ENCODE measurements around the gene DNAH6.
"Not testable (repeated sequence)": the region's sequence is repeated elsewhere in the genome, so short reads cannot be mapped to it uniquely, and the experiment has no call there.

The DNAH6 gene, protein sequence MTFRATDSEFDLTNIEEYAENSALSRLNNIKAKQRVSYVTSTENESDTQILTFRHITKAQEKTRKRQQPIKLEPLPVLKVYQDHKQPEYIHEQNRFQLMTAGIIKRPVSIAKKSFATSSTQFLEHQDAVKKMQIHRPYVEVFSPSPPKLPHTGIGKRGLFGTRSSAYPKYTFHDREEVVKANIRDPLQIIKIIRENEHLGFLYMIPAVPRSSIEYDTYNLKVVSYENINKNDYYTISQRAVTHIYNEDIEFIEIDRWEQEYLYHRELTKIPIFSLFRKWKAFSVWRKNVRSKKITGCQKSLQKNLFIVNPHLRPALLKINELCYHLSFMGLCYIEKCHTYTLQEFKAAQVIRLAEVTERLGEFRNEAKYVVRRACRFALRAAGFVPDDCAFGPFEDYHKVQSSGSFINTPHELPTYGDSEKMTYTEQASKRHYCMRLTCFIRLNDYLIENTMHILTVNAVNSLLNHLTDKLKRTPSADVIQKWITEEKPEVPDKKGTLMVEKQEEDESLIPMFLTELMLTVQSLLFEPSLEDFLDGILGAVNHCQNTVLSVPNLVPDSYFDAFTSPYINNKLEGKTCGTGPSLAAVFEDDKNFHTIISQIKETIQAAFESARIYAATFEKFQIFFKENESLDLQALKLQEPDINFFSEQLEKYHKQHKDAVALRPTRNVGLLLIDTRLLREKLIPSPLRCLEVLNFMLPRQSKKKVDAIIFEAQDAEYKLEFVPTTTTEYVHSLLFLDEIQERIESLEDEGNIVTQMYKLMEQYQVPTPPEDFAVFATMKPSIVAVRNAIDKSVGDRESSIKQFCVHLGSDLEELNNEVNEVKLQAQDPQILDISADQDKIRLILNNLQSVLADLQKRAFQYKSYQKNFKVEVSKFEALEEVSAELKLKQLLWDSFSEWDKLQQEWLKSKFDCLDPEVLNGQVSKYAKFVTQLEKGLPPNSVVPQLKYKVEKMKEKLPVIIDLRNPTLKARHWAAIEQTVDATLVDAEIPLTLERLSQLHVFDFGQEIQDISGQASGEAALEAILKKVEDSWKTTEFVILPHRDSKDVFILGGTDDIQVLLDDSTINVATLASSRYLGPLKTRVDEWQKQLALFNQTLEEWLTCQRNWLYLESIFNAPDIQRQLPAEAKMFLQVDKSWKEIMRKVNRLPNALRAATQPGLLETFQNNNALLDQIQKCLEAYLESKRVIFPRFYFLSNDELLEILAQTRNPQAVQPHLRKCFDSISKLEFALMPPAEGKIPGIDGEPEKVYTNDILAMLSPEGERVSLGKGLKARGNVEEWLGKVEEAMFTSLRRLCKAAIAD (N-terminal part only)

DNA sequence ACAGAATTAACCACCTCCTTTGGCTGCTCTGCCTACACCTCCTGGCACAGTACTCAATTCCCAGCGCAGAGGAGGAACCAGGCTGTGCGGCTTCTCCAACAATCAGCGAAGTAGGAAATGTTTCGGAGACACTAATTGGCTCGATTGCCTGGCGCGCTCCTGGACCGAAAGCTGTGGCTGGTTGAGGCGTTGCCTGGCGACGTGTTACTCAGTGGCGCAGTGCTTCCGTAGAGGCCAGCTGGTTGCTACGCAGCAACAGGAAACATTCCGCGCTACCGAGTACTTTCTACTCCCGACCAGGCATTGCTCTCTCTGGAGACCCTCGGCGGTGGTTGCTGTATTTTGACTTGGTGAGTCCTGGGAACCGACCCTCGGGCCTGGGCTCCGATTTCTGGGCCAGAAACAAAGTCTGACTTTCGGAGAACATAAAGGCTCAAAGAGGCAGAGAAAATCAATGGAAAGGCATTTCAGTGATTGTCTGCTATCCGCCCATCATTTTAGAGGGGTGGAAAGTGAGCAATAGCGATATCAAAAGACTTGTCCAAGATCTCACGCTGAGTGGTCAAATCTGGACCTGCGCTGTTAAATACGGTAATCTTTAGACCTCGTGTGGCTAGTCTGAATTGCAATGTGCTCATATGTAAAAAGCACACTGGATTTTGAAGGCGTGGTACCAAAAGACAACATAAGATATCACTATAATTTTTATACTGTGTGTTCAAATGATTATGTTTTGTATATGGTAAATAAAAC lies at the start of gene DNAH6:
Gene DNAH6, plus strand, starts transcription at position 265 of the 753 bp plus-strand sequence. CDS start 1,329 bp downstream, outside the sequence.
- Histone ChIP-seq H3K36me3 (ENCODE audit: control insufficient read depth, insufficient read depth, low read length) (no peaks in the 10 kb centered on the region), H3K9ac (ENCODE audit: low read length) (no peak within 1 kb of the TSS), H3K4me1 (ENCODE audit: control insufficient read depth, insufficient read depth, low read length) (peaks cover 4% of the 10 kb centered on the region; the same call in 1 of the 2 replicates), H3K9me3 (ENCODE audit: control insufficient read depth, insufficient read depth, low read depth, low read length) (peaks cover 14% of the 10 kb centered on the region), H3K27me3 (ENCODE audit: control insufficient read depth, insufficient read depth, low read length) (peaks cover 4% of the 10 kb centered on the region; the same call in 1 of the 2 replicates), H3K4me3 (ENCODE audit: low read depth, low read length) (peak within 1 kb of the TSS; percentile 53), H3K27ac (ENCODE audit: low read depth, low read length) (no peak within 1 kb of the TSS)

DNA sequence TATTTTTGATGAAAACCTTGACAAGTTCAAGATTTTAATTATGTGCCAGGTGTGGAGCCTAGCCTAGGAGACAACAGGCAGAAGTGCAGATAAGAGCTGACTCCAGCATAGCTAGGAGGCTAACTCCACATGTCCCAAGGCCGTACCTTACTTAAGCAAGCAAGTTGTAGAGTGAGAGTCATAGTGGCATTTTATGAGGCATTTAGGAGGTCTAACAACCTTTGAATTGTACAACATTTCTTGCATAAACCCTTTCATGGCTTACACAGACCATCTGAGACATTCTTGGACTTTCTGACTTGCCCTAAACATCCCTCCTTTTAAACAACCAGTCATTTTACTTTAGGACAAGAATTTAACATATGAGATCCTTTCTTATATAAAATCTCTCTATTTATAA lies 48.9 kb upstream of the DNAH6 start:
- peaks cover 65% of the 10 kb centered on the region for H3K9me3 ChIP-seq (ENCODE audit: control insufficient read depth, insufficient read depth, low read depth, low read length)
- H3K27me3 ChIP-seq (ENCODE audit: control insufficient read depth, insufficient read depth, low read length): no peaks in the 10 kb centered on the region
- peaks cover 7% of the 10 kb centered on the region; the same call in 1 of the 2 replicates for H3K4me1 ChIP-seq (ENCODE audit: control insufficient read depth, insufficient read depth, low read length)
- no peak overlapping the region for H3K27ac ChIP-seq (ENCODE audit: low read depth, low read length)
- H3K4me3 ChIP-seq (ENCODE audit: low read depth, low read length): no peak overlapping the region
- no peaks in the 10 kb centered on the region for H3K36me3 ChIP-seq (ENCODE audit: control insufficient read depth, insufficient read depth, low read length)
- H3K9ac ChIP-seq (ENCODE audit: low read length): no peak overlapping the region

DNA sequence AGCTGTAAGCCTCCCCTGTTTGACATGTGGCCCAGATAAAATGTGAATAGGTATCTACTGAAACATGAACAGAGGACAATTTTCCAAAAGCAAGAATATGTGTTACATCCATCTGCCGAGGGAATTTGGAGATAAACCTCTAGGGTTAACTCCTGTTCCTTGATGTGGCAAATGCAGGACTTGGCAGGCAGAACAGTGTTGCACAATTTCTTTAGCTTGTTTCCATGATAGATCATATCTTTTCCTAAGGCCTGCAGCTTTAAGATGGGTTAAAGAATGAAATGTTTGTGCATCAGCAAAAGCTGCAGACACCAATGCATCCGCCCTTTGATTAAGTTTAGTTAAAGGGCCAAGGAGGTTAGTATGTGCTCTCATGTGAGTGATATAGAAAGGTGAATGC lies 43.9 kb upstream of the DNAH6 start:
- not testable (repeated sequence) for H3K36me3 ChIP-seq (ENCODE audit: control insufficient read depth, insufficient read depth, low read length); H3K27ac ChIP-seq (ENCODE audit: low read depth, low read length); H3K4me3 ChIP-seq (ENCODE audit: low read depth, low read length); H3K27me3 ChIP-seq (ENCODE audit: control insufficient read depth, insufficient read depth, low read length); H3K4me1 ChIP-seq (ENCODE audit: control insufficient read depth, insufficient read depth, low read length); H3K9ac ChIP-seq (ENCODE audit: low read length)
- peaks cover 69% of the 10 kb centered on the region for H3K9me3 ChIP-seq (ENCODE audit: control insufficient read depth, insufficient read depth, low read depth, low read length)

DNA sequence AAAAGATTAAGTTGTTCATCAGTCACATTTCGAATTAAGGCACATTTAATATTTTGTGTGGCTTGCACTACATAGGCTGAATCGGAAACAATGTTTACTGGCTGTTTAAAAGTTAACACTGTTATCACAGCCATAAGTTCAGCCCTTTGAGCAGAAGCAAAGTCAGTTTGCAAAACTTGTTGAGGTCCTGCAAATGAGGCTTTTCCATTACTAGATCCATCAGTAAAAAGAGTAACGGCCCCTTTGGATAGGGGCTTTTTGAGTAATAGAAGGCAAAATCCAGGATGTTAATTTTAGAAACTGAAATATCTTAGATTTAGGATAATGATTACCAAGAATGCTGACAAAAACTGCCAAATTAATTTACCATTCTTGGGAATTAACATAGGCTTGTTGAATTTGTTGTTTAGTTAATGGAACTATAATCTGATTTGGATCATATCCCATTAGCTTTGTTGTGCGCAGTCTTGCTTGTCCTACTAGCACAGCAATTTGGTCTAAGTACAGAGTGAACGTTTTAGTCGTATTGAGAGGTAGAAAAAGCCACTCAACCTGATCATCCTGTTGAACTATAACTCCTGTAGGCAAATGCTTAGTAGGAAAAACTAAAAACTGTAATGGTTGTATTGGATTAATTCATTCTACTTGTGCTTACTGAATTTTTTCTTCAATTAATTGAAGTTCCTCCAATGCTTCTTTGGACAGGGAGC lies 43.3 kb upstream of the DNAH6 start:
- H3K27me3 ChIP-seq (ENCODE audit: control insufficient read depth, insufficient read depth, low read length): no peaks in the 10 kb centered on the region
- H3K4me3 ChIP-seq (ENCODE audit: low read depth, low read length): no peak overlapping the region
- no peak overlapping the region for H3K27ac ChIP-seq (ENCODE audit: low read depth, low read length)
- no peaks in the 10 kb centered on the region for H3K4me1 ChIP-seq (ENCODE audit: control insufficient read depth, insufficient read depth, low read length)
- H3K9me3 ChIP-seq (ENCODE audit: control insufficient read depth, insufficient read depth, low read depth, low read length): peaks cover 72% of the 10 kb centered on the region
- no peak overlapping the region for H3K9ac ChIP-seq (ENCODE audit: low read length)
- H3K36me3 ChIP-seq (ENCODE audit: control insufficient read depth, insufficient read depth, low read length): no peaks in the 10 kb centered on the region

DNA sequence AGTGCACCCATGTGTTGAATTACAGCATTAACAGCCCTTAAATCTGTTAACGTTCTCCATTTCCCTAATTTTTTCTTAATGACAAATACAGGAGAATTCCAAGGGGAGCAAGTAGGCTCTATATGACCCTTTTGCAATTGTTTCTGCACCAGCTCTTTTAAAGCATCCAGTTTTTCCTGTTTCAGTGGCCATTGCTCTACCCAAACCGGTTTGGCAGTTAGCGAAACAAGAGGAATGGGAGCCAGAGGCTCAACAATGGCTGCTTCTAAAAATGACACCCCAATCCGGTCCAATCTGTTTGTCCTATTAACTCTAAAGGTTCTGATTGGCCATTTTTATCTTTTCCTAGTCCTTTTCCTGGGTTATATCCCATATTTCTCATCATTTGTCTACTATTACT lies 42.1 kb upstream of the DNAH6 start:
- Histone ChIP-seq H3K9ac (ENCODE audit: low read length) (no peak overlapping the region), H3K9me3 (ENCODE audit: control insufficient read depth, insufficient read depth, low read depth, low read length) (peaks cover 68% of the 10 kb centered on the region), H3K4me1 (ENCODE audit: control insufficient read depth, insufficient read depth, low read length) (no peaks in the 10 kb centered on the region), H3K36me3 (ENCODE audit: control insufficient read depth, insufficient read depth, low read length) (no peaks in the 10 kb centered on the region), H3K27ac (ENCODE audit: low read depth, low read length) (no peak overlapping the region), H3K4me3 (ENCODE audit: low read depth, low read length) (no peak overlapping the region), H3K27me3 (ENCODE audit: control insufficient read depth, insufficient read depth, low read length) (no peaks in the 10 kb centered on the region)

DNA sequence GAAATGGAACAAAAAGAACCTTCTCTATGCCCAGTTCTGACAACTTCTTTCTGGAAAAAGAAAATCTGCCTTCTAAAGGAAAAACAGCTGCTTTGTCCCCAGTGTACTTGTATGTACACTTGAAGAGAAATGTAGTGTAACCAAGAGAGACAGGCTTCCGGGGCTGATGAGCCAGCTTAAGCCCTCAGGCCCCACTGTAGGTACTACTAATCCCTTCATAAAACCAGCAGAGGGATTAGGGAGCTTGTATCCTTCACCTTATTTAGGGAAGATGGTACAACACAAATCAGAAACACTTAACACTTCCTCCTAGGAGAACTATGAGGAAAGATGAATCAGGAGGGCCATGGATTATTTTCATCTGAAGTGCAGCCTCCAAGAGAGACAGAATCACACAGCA lies 38.4 kb upstream of the DNAH6 start:
- Histone ChIP-seq H3K36me3 (ENCODE audit: control insufficient read depth, insufficient read depth, low read length) (no peaks in the 10 kb centered on the region), H3K4me3 (ENCODE audit: low read depth, low read length) (no peak overlapping the region), H3K27ac (ENCODE audit: low read depth, low read length) (no peak overlapping the region), H3K9ac (ENCODE audit: low read length) (no peak overlapping the region), H3K9me3 (ENCODE audit: control insufficient read depth, insufficient read depth, low read depth, low read length) (peaks cover 36% of the 10 kb centered on the region), H3K4me1 (ENCODE audit: control insufficient read depth, insufficient read depth, low read length) (no peaks in the 10 kb centered on the region), H3K27me3 (ENCODE audit: control insufficient read depth, insufficient read depth, low read length) (no peaks in the 10 kb centered on the region)

DNA sequence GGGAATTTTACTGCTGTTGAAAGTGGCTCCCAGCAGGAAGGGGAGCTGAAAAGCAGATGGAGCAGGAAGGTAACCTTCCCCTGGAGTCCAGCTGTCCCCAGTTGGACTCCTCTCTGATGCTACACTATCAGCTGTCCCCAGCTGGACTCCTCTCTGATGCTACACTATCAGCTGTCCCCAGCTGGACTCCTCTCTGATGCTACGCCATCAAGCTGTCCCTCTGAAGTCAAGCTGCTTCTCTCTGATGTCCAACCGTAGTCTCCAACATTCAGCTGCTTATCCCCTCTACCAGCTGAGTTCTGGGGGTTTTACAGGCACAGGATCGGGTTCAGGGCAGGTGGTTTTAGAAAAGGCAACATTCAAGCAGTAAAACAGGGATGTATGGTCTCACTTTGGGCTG lies 37.4 kb upstream of the DNAH6 start:
- no peaks in the 10 kb centered on the region for H3K4me1 ChIP-seq (ENCODE audit: control insufficient read depth, insufficient read depth, low read length)
- peaks cover 36% of the 10 kb centered on the region for H3K9me3 ChIP-seq (ENCODE audit: control insufficient read depth, insufficient read depth, low read depth, low read length)
- no peaks in the 10 kb centered on the region for H3K27me3 ChIP-seq (ENCODE audit: control insufficient read depth, insufficient read depth, low read length)
- no peaks in the 10 kb centered on the region for H3K36me3 ChIP-seq (ENCODE audit: control insufficient read depth, insufficient read depth, low read length)
- no peak overlapping the region for H3K27ac ChIP-seq (ENCODE audit: low read depth, low read length)
- no peak overlapping the region for H3K9ac ChIP-seq (ENCODE audit: low read length)
- no peak overlapping the region for H3K4me3 ChIP-seq (ENCODE audit: low read depth, low read length)

DNA sequence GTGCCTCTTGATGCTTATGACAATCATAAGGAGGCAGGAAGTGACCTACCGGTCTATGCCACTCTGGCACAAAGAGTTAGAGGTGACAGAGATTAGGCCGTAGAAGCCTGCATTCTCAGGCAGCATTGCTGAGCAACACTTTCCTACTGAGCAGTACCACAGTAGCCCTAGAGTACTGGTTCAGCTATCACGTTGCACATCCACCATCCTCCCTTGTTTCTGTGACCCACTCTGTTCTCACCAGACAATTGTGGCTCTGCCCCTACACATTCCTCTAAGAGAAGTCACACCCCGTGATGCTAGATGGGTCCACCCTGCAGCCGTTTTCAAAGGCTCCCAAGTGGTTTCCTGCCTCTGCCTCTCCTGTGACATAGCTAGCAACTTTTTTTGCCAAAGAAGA lies 34.6 kb upstream of the DNAH6 start:
- no peaks in the 10 kb centered on the region for H3K36me3 ChIP-seq (ENCODE audit: control insufficient read depth, insufficient read depth, low read length)
- peaks cover 16% of the 10 kb centered on the region for H3K9me3 ChIP-seq (ENCODE audit: control insufficient read depth, insufficient read depth, low read depth, low read length)
- no peaks in the 10 kb centered on the region for H3K4me1 ChIP-seq (ENCODE audit: control insufficient read depth, insufficient read depth, low read length)
- H3K27me3 ChIP-seq (ENCODE audit: control insufficient read depth, insufficient read depth, low read length): no peaks in the 10 kb centered on the region
- no peak overlapping the region for H3K4me3 ChIP-seq (ENCODE audit: low read depth, low read length)
- H3K9ac ChIP-seq (ENCODE audit: low read length): no peak overlapping the region
- H3K27ac ChIP-seq (ENCODE audit: low read depth, low read length): no peak overlapping the region

DNA sequence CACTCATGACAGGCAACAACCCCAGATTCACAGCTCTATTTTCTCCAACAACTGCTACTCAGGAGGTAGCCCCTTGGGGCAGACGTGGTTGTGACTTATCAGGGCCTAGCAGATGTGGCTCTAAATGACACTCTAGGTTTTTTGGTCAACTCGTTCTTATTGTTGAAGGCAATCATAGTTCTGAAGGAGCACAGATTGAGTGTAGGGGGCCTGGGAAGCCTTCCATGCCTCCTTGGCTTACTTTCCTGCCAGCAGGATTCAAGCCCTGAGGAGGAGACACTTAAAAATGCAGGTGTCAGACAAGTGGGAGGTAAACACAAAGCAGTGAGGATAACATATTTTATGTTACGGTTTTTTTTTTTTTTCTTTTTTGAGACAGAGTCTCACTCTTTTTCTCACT lies 33.7 kb upstream of the DNAH6 start:
- H3K27ac ChIP-seq (ENCODE audit: low read depth, low read length): no peak overlapping the region
- H3K36me3 ChIP-seq (ENCODE audit: control insufficient read depth, insufficient read depth, low read length): no peaks in the 10 kb centered on the region
- H3K9ac ChIP-seq (ENCODE audit: low read length): no peak overlapping the region
- no peak overlapping the region for H3K4me3 ChIP-seq (ENCODE audit: low read depth, low read length)
- H3K4me1 ChIP-seq (ENCODE audit: control insufficient read depth, insufficient read depth, low read length): no peaks in the 10 kb centered on the region
- peaks cover 7% of the 10 kb centered on the region for H3K9me3 ChIP-seq (ENCODE audit: control insufficient read depth, insufficient read depth, low read depth, low read length)
- no peaks in the 10 kb centered on the region for H3K27me3 ChIP-seq (ENCODE audit: control insufficient read depth, insufficient read depth, low read length)

DNA sequence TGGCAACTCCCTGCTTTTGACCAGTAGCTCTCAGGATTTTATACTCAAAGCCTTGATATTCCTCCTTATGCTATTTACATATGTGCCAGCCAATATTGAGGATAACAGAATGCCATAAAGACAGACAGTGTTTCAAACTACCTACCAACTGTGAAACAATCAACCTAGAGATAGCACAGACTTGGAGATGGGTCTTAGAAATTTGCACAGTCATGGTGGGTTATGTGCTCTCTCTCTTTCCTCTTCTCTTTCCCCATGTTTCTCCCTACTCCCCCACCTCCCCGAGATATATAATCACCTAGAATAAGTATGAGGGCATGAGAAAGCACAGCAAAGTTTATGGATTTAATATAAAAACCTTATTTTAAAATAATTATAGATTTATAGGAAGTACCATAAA lies 33.0 kb upstream of the DNAH6 start:
- H3K36me3 ChIP-seq (ENCODE audit: control insufficient read depth, insufficient read depth, low read length): no peaks in the 10 kb centered on the region
- no peak overlapping the region for H3K27ac ChIP-seq (ENCODE audit: low read depth, low read length)
- no peak overlapping the region for H3K9ac ChIP-seq (ENCODE audit: low read length)
- H3K4me1 ChIP-seq (ENCODE audit: control insufficient read depth, insufficient read depth, low read length): no peaks in the 10 kb centered on the region
- H3K4me3 ChIP-seq (ENCODE audit: low read depth, low read length): no peak overlapping the region
- H3K27me3 ChIP-seq (ENCODE audit: control insufficient read depth, insufficient read depth, low read length): no peaks in the 10 kb centered on the region
- H3K9me3 ChIP-seq (ENCODE audit: control insufficient read depth, insufficient read depth, low read depth, low read length): no peaks in the 10 kb centered on the region
